Keratinocyte (primary cell): ENCODE measurements around the gene LCORL. TPM values are rescaled to one million over a fixed set of nuclear protein-coding genes. Genes with fewer than 3 reads are reported as not detected.

Source experiments
- DNase-seq: peaks from one replicate; pipeline ENCODE4 v3.0.0-alpha.2; 2011; ENCODE audit warnings: low read depth, missing footprints, low spot score
- FAIRE-seq: peaks from 2 replicates; lab custom pipeline; 2011; peaks lifted over from hg19 to GRCh38; lab: Jason Lieb, UNC
- H2AFZ ChIP-seq: 2 replicates; pipeline ENCODE4 v1.6.0; 2012; ENCODE audit warnings: low read length, control low read depth, inconsistent platforms; ENCODE audit not compliant: control insufficient read depth
- H3K27ac ChIP-seq: 2 replicates; pipeline ENCODE4 v1.5.1; 2011; ENCODE audit warnings: low read length; ENCODE audit not compliant: control insufficient read depth, insufficient read depth
- H3K27me3 ChIP-seq: 3 replicates; pipeline ENCODE4 v1.6.0; 2011; ENCODE audit warnings: low read length; ENCODE audit not compliant: control insufficient read depth, insufficient read depth; ENCODE audit errors: extremely low read depth
- H3K36me3 ChIP-seq, 2 experiments: 2 replicates in 1 of 2; 3 replicates in 1 of 2; pipeline ENCODE4 v1.5.1; 2011; ENCODE audit warnings: low read length in 2 of 2, mild to moderate bottlenecking in 1 of 2; ENCODE audit not compliant: control insufficient read depth in 2 of 2, insufficient read depth in 2 of 2; ENCODE audit errors: extremely low read depth in 1 of 2
- H3K4me1 ChIP-seq: 3 replicates; pipeline ENCODE4 v1.5.1; 2011; ENCODE audit warnings: low read length; ENCODE audit not compliant: control insufficient read depth, insufficient read depth; ENCODE audit errors: extremely low read depth
- H3K4me2 ChIP-seq: 3 replicates; pipeline ENCODE4 v1.6.0; 2011; ENCODE audit warnings: low read depth, low read length; ENCODE audit not compliant: control insufficient read depth, insufficient read depth; ENCODE audit errors: extremely low read depth
- H3K4me3 ChIP-seq, 3 experiments: fragments of 200-600 bp in 1 of 3; sonication (generic) in 1 of 3; 2 replicates in 2 of 3; 3 replicates in 1 of 3; pipeline ENCODE4 v1.5.1; 2011 to 2016; ENCODE audit warnings: low read length in 3 of 3, mild to moderate bottlenecking in 3 of 3, control low read depth in 2 of 3, inconsistent platforms in 1 of 3, low read depth in 1 of 3, mixed read lengths in 1 of 3, mixed run types in 1 of 3, moderate library complexity in 1 of 3; ENCODE audit not compliant: control insufficient read depth in 2 of 3, insufficient read depth in 2 of 3; ENCODE audit errors: extremely low read depth in 1 of 3
- H3K79me2 ChIP-seq: 2 replicates; pipeline ENCODE4 v1.6.0; 2012; ENCODE audit warnings: low read length; ENCODE audit not compliant: control insufficient read depth, insufficient read depth
- H3K9ac ChIP-seq: 3 replicates; pipeline ENCODE4 v1.6.0; 2011; ENCODE audit warnings: low read length; ENCODE audit not compliant: control insufficient read depth, insufficient read depth; ENCODE audit errors: extremely low read depth
- H3K9me1 ChIP-seq: 3 replicates; pipeline ENCODE4 v1.6.0; 2011; ENCODE audit warnings: low read length; ENCODE audit not compliant: control insufficient read depth, insufficient read depth; ENCODE audit errors: extremely low read depth
- H3K9me3 ChIP-seq: 2 replicates; pipeline ENCODE4 v1.5.1; 2012; ENCODE audit warnings: low read depth, low read length; ENCODE audit not compliant: control insufficient read depth
- H4K20me1 ChIP-seq: 3 replicates; pipeline ENCODE4 v1.6.0; 2011; ENCODE audit warnings: low read length; ENCODE audit not compliant: control insufficient read depth, insufficient read depth; ENCODE audit errors: extremely low read depth
- EZH2 ChIP-seq: IDR thresholded peaks from one replicate; pipeline ENCODE4 v1.6.1; 2012; ENCODE audit warnings: inconsistent platforms, mild to moderate bottlenecking, low read length, moderate library complexity
- dilution Hi-C: fragments of 300-500 bp; cut with MboI; formaldehyde crosslinking; loops from one replicate; pipeline ENCODE4 v1.7.0; 2020; ENCODE audit warnings: low sequenced_read_pairs; ENCODE audit not compliant: extremely low pct_ligation_motif_present
- polyA plus RNA-seq, 5 experiments: library from polyadenylated mRNA; depleted of rRNA in 3 of 5; stranded (reverse) in 3 of 5; stranded (forward) in 1 of 5; unstranded in 1 of 5; fragments of >200 nt; gene quantifications; 1 replicate in 1 of 5; 2 replicates in 3 of 5; 3 replicates in 1 of 5; pipeline versions ENCODE4 v1.2.1 to v1.2.3, GENCODE V29; 2011 to 2012; ENCODE audit warnings: missing spikeins in 2 of 5, low read depth in 1 of 5, low replicate concordance in 1 of 5
- TF ChIP-seq, protein P1 (sequence below), 3 experiments: IDR thresholded peaks in 1 of 3; conservative IDR thresholded peaks in 1 of 3; optimal IDR thresholded peaks in 1 of 3; 2 replicates in 2 of 3; 3 replicates in 1 of 3; pipeline versions ENCODE3 to v1.5.1; 2011; ENCODE audit warnings: low read length in 3 of 3, mild to moderate bottlenecking in 3 of 3, moderate library complexity in 2 of 3, control low read depth in 1 of 3, inconsistent platforms in 1 of 3; ENCODE audit not compliant: insufficient read depth in 2 of 3; ENCODE audit errors: extremely low read depth in 1 of 3

Gene LCORL
- polyA plus RNA-seq, 1 donor (not counting 4 experiments of a cell fraction or from before 2014, with no cell fraction given): 3.3 TPM

- TF ChIP-seq EZH2: no peak
- TF ChIP-seq, protein P1, sequence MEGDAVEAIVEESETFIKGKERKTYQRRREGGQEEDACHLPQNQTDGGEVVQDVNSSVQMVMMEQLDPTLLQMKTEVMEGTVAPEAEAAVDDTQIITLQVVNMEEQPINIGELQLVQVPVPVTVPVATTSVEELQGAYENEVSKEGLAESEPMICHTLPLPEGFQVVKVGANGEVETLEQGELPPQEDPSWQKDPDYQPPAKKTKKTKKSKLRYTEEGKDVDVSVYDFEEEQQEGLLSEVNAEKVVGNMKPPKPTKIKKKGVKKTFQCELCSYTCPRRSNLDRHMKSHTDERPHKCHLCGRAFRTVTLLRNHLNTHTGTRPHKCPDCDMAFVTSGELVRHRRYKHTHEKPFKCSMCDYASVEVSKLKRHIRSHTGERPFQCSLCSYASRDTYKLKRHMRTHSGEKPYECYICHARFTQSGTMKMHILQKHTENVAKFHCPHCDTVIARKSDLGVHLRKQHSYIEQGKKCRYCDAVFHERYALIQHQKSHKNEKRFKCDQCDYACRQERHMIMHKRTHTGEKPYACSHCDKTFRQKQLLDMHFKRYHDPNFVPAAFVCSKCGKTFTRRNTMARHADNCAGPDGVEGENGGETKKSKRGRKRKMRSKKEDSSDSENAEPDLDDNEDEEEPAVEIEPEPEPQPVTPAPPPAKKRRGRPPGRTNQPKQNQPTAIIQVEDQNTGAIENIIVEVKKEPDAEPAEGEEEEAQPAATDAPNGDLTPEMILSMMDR (optimal IDR thresholded peaks at IDR 0.05 in 1 of 3, IDR thresholded peaks at IDR 0.05 in 1 of 3, conservative IDR thresholded peaks at IDR 0.05 in 1 of 3; ENCODE audit: extremely low read depth in 1 of 3, insufficient read depth in 2 of 3, low read length in 3 of 3): no peak
- peak overlapping the region; percentile 96 for H3K4me2 ChIP-seq
- DNase-seq (no peak), FAIRE-seq (no peak)
- peaks cover 45% of the 10 kb centered on the region for H3K79me2 ChIP-seq
- peak overlapping the region; percentile 88 to 96 (median 95) for H3K4me3 ChIP-seq
- H2AFZ ChIP-seq: peak overlapping the region; percentile 52
- H3K9me3 ChIP-seq: no peaks in the 10 kb centered on the region
- no peaks in the 10 kb centered on the region for H4K20me1 ChIP-seq
- peak overlapping the region; percentile 86 for H3K9ac ChIP-seq
- dilution Hi-C loops: no loop called here
- H3K27me3 ChIP-seq: no peaks in the 10 kb centered on the region
- peak overlapping the region; percentile 50 for H3K27ac ChIP-seq
- H3K36me3 ChIP-seq: no peaks in the 10 kb centered on the region
- no peaks in the 10 kb centered on the region for H3K9me1 ChIP-seq
- peaks cover 4% of the 10 kb centered on the region for H3K4me1 ChIP-seq
These were observed 1.3 kb downstream of the LCORL start for GRCh38 chr4:18020145-18020670.

GRCh38 chr4:18014269-18014668, 7.3 kb downstream of the LCORL start:
- H3K27ac ChIP-seq: no peak overlapping the region
- no peaks in the 10 kb centered on the region for H3K9me1 ChIP-seq
- H4K20me1 ChIP-seq: no peaks in the 10 kb centered on the region
- no peak overlapping the region for H3K4me2 ChIP-seq
- no peaks in the 10 kb centered on the region for H3K27me3 ChIP-seq
- DNase-seq (no peak), FAIRE-seq (no peak)
- no peaks in the 10 kb centered on the region for H3K36me3 ChIP-seq
- dilution Hi-C loops: no loop called here
- no peak for TF ChIP-seq EZH2
- TF ChIP-seq, protein P1 (optimal IDR thresholded peaks at IDR 0.05 in 1 of 3, IDR thresholded peaks at IDR 0.05 in 1 of 3, conservative IDR thresholded peaks at IDR 0.05 in 1 of 3; ENCODE audit: extremely low read depth in 1 of 3, insufficient read depth in 2 of 3, low read length in 3 of 3): no peak
- H3K4me3 ChIP-seq: no peak overlapping the region
- H2AFZ ChIP-seq: no peak overlapping the region
- peaks cover 65% of the 10 kb centered on the region for H3K79me2 ChIP-seq
- no peaks in the 10 kb centered on the region for H3K9me3 ChIP-seq
- no peaks in the 10 kb centered on the region for H3K4me1 ChIP-seq
- no peak overlapping the region for H3K9ac ChIP-seq
